GM12878 (cell line): Measurements from ENCODE around the gene ANKRD34C. TPM values are rescaled to one million over a fixed set of nuclear protein-coding genes. Genes with fewer than 3 reads are reported as not detected.

Source experiments
- ATAC-seq: fragments of 200-7000 bp; cut with Tn5 transposase; 3 replicates; pipeline ENCODE4 v1.9.1; 2020; ENCODE audit warnings: mild to moderate bottlenecking, moderate library complexity
- BruUV-seq: library from RNA; stranded (reverse); fragments of 400-500 nt; replicated peaks from 2 replicates; lab custom pipeline; 2021; lab: Mats Ljungman, UMichigan
- CTCF ChIA-PET: fragments of 300-600 bp; sonication (Branson Sonifier 250); formaldehyde crosslinking; extraction: SDS; loops from one replicate; lab custom pipeline; 2021; ENCODE audit warnings: inconsistent platforms; lab: Yijun Ruan, JAX
- POLR2A ChIA-PET: fragments of 350-600 bp; formaldehyde crosslinking; extraction: SDS; loops from one replicate; lab custom pipeline; 2021; ENCODE audit warnings: inconsistent platforms; lab: Charles Lee
- RAD21 ChIA-PET: fragments of 300-600 bp; sonication (Branson Sonifier 250); formaldehyde crosslinking; loops from one replicate; lab custom pipeline; 2023; ENCODE audit warnings: antibody characterized with exemption; ENCODE audit not compliant: unreplicated experiment; lab: Charles Lee
- SMC1A ChIA-PET: fragments of 300-600 bp; sonication (Branson Sonifier 250); formaldehyde crosslinking; loops from one replicate; lab custom pipeline; 2023; ENCODE audit not compliant: unreplicated experiment, uncharacterized antibody; lab: Charles Lee
- DNase-seq: peaks from one replicate; pipeline ENCODE4 v3.0.0-alpha.2; 2011; ENCODE audit warnings: low read depth, low spot score
- FAIRE-seq: peaks from 3 replicates; lab custom pipeline; 2011; peaks lifted over from hg19 to GRCh38; lab: Jason Lieb, UNC
- H2AFZ ChIP-seq: 2 replicates; pipeline ENCODE4 v1.6.0; 2011; ENCODE audit warnings: low read depth, low read length, control low read depth; ENCODE audit not compliant: control insufficient read depth
- H3K27ac ChIP-seq: 2 replicates; pipeline ENCODE4 v1.5.1; 2011; ENCODE audit warnings: control low read depth; ENCODE audit not compliant: control insufficient read depth, insufficient read depth
- H3K27me3 ChIP-seq, 2 experiments: replicated peaks in 1 of 2; 2 replicates each; pipeline versions ENCODE4 v1.6.0 to v1.6.1; 2011; ENCODE audit warnings: low read length in 1 of 2; ENCODE audit not compliant: control insufficient read depth in 2 of 2, insufficient read depth in 2 of 2
- H3K36me3 ChIP-seq, 2 experiments: 2 replicates each; pipeline ENCODE4 v1.5.1; 2011; ENCODE audit warnings: low read length in 1 of 2; ENCODE audit not compliant: control insufficient read depth in 2 of 2, insufficient read depth in 2 of 2
- H3K4me1 ChIP-seq: 2 replicates; pipeline ENCODE4 v1.6.1; 2011; ENCODE audit warnings: mild to moderate bottlenecking, low read length, moderate library complexity, mixed read lengths; ENCODE audit not compliant: control insufficient read depth, insufficient read depth
- H3K4me2 ChIP-seq: 2 replicates; pipeline ENCODE4 v1.6.0; 2011; ENCODE audit warnings: control low read depth; ENCODE audit not compliant: control insufficient read depth, insufficient read depth
- H3K4me3 ChIP-seq: fragments of 200-600 bp; sonication (generic); 2 replicates; pipeline ENCODE4 v1.5.1; 2016
- H3K79me2 ChIP-seq: 2 replicates; pipeline ENCODE4 v1.6.0; 2011; ENCODE audit warnings: low read length; ENCODE audit not compliant: control insufficient read depth, insufficient read depth
- H3K9ac ChIP-seq: 2 replicates; pipeline ENCODE4 v1.8.0; 2011; ENCODE audit warnings: low read length, control low read depth, mixed read lengths; ENCODE audit not compliant: control insufficient read depth, insufficient read depth
- H3K9me3 ChIP-seq: replicated peaks from 3 replicates; pipeline ENCODE4 v1.5.1; 2011; ENCODE audit warnings: mild to moderate bottlenecking, low read length; ENCODE audit not compliant: control insufficient read depth, insufficient read depth
- H4K20me1 ChIP-seq: 2 replicates; pipeline ENCODE4 v1.6.0; 2011; ENCODE audit not compliant: control insufficient read depth, insufficient read depth
- BHLHE40 ChIP-seq, 2 experiments: fragments of 450-650 bp in 1 of 2; IDR thresholded peaks; 2 replicates each; pipeline ENCODE4 v1.6.1; 2011 to 2017; ENCODE audit warnings: low read depth in 2 of 2, borderline replicate concordance in 1 of 2, improper control_type of control experiment in 1 of 2, low read length in 1 of 2, mild to moderate bottlenecking in 1 of 2
- FOXM1 ChIP-seq: IDR thresholded peaks from 2 replicates; pipeline ENCODE4 v1.6.1; 2012; ENCODE audit warnings: low read depth, mild to moderate bottlenecking, inconsistent platforms, low read length, moderate library complexity
- GATAD2B ChIP-seq: fragments of 450-650 bp; conservative IDR thresholded peaks from 2 replicates; pipeline ENCODE4 v1.6.1; 2017; ENCODE audit warnings: low read depth, mild to moderate bottlenecking, moderate library complexity
- MEF2A ChIP-seq: IDR thresholded peaks from 2 replicates; pipeline ENCODE4 v1.6.1; 2011; ENCODE audit warnings: low read depth, mild to moderate bottlenecking, low read length, moderate library complexity; ENCODE audit not compliant: insufficient read depth
- RUNX3 ChIP-seq: IDR thresholded peaks from 2 replicates; pipeline ENCODE4 v1.6.1; 2012; ENCODE audit warnings: low read length, inconsistent platforms
- SMAD5 ChIP-seq: IDR thresholded peaks from 2 replicates; pipeline ENCODE4 v1.6.1; 2016; ENCODE audit warnings: antibody characterized with exemption, low read depth
- STAT1 ChIP-seq: fragments of 450-650 bp; conservative IDR thresholded peaks from 2 replicates; pipeline ENCODE4 v1.6.1; 2014; ENCODE audit warnings: antibody characterized with exemption, mild to moderate bottlenecking
- WGBS: methylation state at CpG from one replicate; pipeline ENCODE4 v1.1.6; 2016; ENCODE audit warnings: low lambda C conversion rate; ENCODE audit not compliant: insufficient replicate concordance, insufficient coverage; ENCODE audit errors: missing lambda C conversion rate; 5-methylcytosine and 5-hydroxymethylcytosine counted together
- in situ Hi-C: fragments of 300-500 bp; cut with MboI; formaldehyde crosslinking; loops from 9 replicates; pipeline ENCODE4 v1.14.3; 2018; ENCODE audit warnings: mixed read lengths
- intact Hi-C: fragments of 100-400 bp; cut with micrococcal nuclease; formaldehyde crosslinking; loops from one replicate; pipeline ENCODE4 v1.14.2; 2022; ENCODE audit not compliant: unreplicated experiment
- polyA plus RNA-seq, 11 experiments: library from polyadenylated mRNA; depleted of rRNA in 4 of 11; unstranded in 6 of 11; stranded (reverse) in 5 of 11; fragments of >200 nt; fragmentation: Nextera tagmentation in 4 of 11; fragmentation: Illumina TruSeq in 1 of 11; extraction: Ambion mirVana in 4 of 11; extraction: Trizol in 1 of 11; gene quantifications; 1 replicate in 1 of 11; 2 replicates in 10 of 11; pipeline versions ENCODE4 v1.2.1 to v1.2.3, GENCODE V29; 2011 to 2016; ENCODE audit warnings: inconsistent platforms in 2 of 11, missing spikeins in 2 of 11, low read depth in 1 of 11
- total RNA-seq, 4 experiments: library from RNA; depleted of rRNA in 3 of 4; stranded (reverse); fragments of >200 nt in 3 of 4; fragmentation: Illumina TruSeq in 1 of 4; extraction: Trizol in 1 of 4; gene quantifications; 2 replicates each; pipeline versions ENCODE4 v1.2.1 to v1.2.3, GENCODE V29; 2013 to 2021
- TF ChIP-seq, protein P1 (sequence below): fragments of 450-650 bp; IDR thresholded peaks from 2 replicates; pipeline ENCODE4 v1.6.1; 2017; ENCODE audit warnings: mild to moderate bottlenecking, low read depth, inconsistent platforms; ENCODE audit not compliant: poor library complexity, severe bottlenecking
- TF ChIP-seq, protein P2 (sequence below): fragments of 450-650 bp; formaldehyde crosslinking; IDR thresholded peaks from 2 replicates; pipeline ENCODE4 v1.4.0; 2022; ENCODE audit warnings: mild to moderate bottlenecking, moderate library complexity
- TF ChIP-seq, protein P3 (sequence below): IDR thresholded peaks from 2 replicates; pipeline ENCODE4 v1.6.1; 2011; ENCODE audit warnings: borderline replicate concordance, low read depth, mild to moderate bottlenecking, moderate library complexity, mixed read lengths, low read length; ENCODE audit not compliant: insufficient read depth; ENCODE audit errors: extremely low read length

ANKRD34C gene
- total and polyA plus RNA-seq, 10 of the 15 experiments (the other 5 are each of a cell fraction or from before 2014, with no cell fraction given): 0.01 TPM; not detected in 9

DNA sequence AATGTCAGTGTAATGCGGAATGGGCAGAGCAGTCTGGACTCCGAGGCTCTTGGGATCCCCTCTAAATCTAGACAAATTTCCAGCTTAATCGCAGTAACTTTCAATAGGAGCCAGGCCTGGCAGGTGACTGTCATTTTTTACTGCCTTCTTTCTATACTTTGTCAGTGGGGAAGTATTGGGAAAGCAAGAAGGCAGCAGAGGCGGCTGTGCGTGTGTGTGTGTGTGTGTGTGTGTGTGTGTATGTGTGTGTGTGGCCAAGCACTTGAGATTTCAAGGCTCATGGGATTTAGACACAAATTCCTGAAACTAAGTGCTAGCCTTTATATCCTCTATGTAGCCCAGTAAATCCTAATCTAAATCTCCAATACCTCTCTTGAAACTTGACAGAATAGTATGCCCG, 49.3 kb upstream of the ANKRD34C start:
- no peaks in the 10 kb centered on the region for H3K27me3 ChIP-seq
- ChIA-PET RAD21 (no interaction called here), CTCF (no interaction called here), POLR2A (no interaction called here), SMC1A (no interaction called here)
- H3K4me3 ChIP-seq: no peak overlapping the region
- H3K4me1 ChIP-seq: no peaks in the 10 kb centered on the region
- ATAC-seq (no peak), FAIRE-seq (no peak), DNase-seq (no peak)
- no peaks in the 10 kb centered on the region for H4K20me1 ChIP-seq
- H3K36me3 ChIP-seq: no peaks in the 10 kb centered on the region
- H3K9me3 ChIP-seq: no peaks in the 10 kb centered on the region; the same call in 2 of the 3 replicates
- intact Hi-C loops: no loop called here
- in situ Hi-C loops: no loop called here
- H3K4me2 ChIP-seq: no peak overlapping the region
- 66% methylated on average over 6 of the region's 6 CpGs for WGBS
- H3K9ac ChIP-seq: no peak overlapping the region
- H3K79me2 ChIP-seq: no peaks in the 10 kb centered on the region
- TF ChIP-seq, protein P1, sequence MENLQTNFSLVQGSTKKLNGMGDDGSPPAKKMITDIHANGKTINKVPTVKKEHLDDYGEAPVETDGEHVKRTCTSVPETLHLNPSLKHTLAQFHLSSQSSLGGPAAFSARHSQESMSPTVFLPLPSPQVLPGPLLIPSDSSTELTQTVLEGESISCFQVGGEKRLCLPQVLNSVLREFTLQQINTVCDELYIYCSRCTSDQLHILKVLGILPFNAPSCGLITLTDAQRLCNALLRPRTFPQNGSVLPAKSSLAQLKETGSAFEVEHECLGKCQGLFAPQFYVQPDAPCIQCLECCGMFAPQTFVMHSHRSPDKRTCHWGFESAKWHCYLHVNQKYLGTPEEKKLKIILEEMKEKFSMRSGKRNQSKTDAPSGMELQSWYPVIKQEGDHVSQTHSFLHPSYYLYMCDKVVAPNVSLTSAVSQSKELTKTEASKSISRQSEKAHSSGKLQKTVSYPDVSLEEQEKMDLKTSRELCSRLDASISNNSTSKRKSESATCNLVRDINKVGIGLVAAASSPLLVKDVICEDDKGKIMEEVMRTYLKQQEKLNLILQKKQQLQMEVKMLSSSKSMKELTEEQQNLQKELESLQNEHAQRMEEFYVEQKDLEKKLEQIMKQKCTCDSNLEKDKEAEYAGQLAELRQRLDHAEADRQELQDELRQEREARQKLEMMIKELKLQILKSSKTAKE: no peak
- no peak for TF ChIP-seq SMAD5
- TF ChIP-seq, protein P2, sequence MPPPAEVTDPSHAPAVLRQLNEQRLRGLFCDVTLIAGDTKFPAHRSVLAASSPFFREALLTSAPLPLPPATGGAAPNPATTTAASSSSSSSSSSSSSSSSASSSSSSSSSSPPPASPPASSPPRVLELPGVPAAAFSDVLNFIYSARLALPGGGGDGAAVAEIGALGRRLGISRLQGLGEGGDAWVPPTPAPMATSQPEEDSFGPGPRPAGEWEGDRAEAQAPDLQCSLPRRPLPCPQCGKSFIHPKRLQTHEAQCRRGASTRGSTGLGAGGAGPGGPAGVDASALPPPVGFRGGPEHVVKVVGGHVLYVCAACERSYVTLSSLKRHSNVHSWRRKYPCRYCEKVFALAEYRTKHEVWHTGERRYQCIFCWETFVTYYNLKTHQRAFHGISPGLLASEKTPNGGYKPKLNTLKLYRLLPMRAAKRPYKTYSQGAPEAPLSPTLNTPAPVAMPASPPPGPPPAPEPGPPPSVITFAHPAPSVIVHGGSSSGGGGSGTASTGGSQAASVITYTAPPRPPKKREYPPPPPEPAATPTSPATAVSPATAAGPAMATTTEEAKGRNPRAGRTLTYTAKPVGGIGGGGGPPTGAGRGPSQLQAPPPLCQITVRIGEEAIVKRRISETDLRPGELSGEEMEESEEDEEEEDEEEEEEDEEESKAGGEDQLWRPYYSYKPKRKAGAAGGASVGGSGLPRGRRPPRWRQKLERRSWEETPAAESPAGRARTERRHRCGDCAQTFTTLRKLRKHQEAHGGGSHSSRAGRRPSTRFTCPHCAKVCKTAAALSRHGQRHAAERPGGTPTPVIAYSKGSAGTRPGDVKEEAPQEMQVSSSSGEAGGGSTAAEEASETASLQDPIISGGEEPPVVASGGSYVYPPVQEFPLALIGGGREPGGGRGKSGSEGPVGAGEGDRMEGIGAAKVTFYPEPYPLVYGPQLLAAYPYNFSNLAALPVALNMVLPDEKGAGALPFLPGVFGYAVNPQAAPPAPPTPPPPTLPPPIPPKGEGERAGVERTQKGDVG (CRISPR knock-in tag): no peak
- TF ChIP-seq BHLHE40 (IDR thresholded peaks at IDR 0.05; ENCODE audit: borderline replicate concordance in 1 of 2, low read depth in 2 of 2, low read length in 1 of 2): no peak
- TF ChIP-seq, protein P3, sequence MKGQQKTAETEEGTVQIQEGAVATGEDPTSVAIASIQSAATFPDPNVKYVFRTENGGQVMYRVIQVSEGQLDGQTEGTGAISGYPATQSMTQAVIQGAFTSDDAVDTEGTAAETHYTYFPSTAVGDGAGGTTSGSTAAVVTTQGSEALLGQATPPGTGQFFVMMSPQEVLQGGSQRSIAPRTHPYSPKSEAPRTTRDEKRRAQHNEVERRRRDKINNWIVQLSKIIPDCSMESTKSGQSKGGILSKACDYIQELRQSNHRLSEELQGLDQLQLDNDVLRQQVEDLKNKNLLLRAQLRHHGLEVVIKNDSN: no peak
- no peak for TF ChIP-seq FOXM1
- no peak for TF ChIP-seq RUNX3
- TF ChIP-seq MEF2A: no peak
- no peak for TF ChIP-seq STAT1
- no peak for TF ChIP-seq GATAD2B
- BruUV-seq: no TSS peak
- no peak overlapping the region for H2AFZ ChIP-seq
- H3K27ac ChIP-seq: no peak overlapping the region
